DMS 273 (cell line): ENCODE measurements around the gene CHRNA9.

ENCODE experiments used
- DNase-seq: peaks from one replicate; lab custom pipeline; 2025; ENCODE audit not compliant: unreplicated experiment; lab: John Stamatoyannopoulos, UW

CHRNA9 gene

GRCh38 chr4:40308528-40309122 is 26.5 kb upstream of the CHRNA9 start:
- no peak for DNase-seq

GRCh38 chr4:40309250-40309774 is 25.8 kb upstream of the CHRNA9 start:
- no peak for DNase-seq

GRCh38 chr4:40310225-40310624 is 24.9 kb upstream of the CHRNA9 start:
- DNase-seq = no peak

GRCh38 chr4:40311811-40312346 is 23.3 kb upstream of the CHRNA9 start:
- no peak for DNase-seq

GRCh38 chr4:40314951-40315350 is 20.2 kb upstream of the CHRNA9 start:
- DNase-seq = no peak

GRCh38 chr4:40316333-40316781 is 18.8 kb upstream of the CHRNA9 start:
- no peak for DNase-seq

GRCh38 chr4:40316782-40317635 is 18.1 kb upstream of the CHRNA9 start:
- no peak for DNase-seq

- DNase-seq = no peak
These were observed 17.0 kb upstream of the CHRNA9 start for GRCh38 chr4:40317916-40318658.

- no peak for DNase-seq
These were observed 13.4 kb upstream of the CHRNA9 start for GRCh38 chr4:40321574-40322275.

GRCh38 chr4:40322811-40323210 is 12.3 kb upstream of the CHRNA9 start:
- DNase-seq = no peak

- DNase-seq = no peak
These were observed 11.3 kb upstream of the CHRNA9 start for GRCh38 chr4:40323866-40324265.

GRCh38 chr4:40325406-40326019 is 9.6 kb upstream of the CHRNA9 start:
- peak; percentile 76 for DNase-seq

GRCh38 chr4:40327340-40327739 is 7.8 kb upstream of the CHRNA9 start:
- DNase-seq = no peak

GRCh38 chr4:40328383-40328782 is 6.8 kb upstream of the CHRNA9 start:
- DNase-seq = no peak

- no peak for DNase-seq
These were observed 5.3 kb upstream of the CHRNA9 start for GRCh38 chr4:40329805-40330204.

- no peak for DNase-seq
These were observed 4.6 kb upstream of the CHRNA9 start for GRCh38 chr4:40330536-40330935.

- peak; percentile 5 for DNase-seq
These were observed 3.9 kb upstream of the CHRNA9 start for GRCh38 chr4:40331101-40331745.

GRCh38 chr4:40331961-40332360 is 3.2 kb upstream of the CHRNA9 start:
- no peak for DNase-seq

- peak; percentile 48 for DNase-seq
These were observed 1.2 kb upstream of the CHRNA9 start for GRCh38 chr4:40333921-40334352.

GRCh38 chr4:40335525-40335894 is 377 bp downstream of the CHRNA9 start:
- DNase-seq = no peak
